ENCODE data around the gene ZNF786.
A peak's percentile ranks its signal among the peaks of the same experiment; 100 is the strongest.

ZNF786 gene

DNA sequence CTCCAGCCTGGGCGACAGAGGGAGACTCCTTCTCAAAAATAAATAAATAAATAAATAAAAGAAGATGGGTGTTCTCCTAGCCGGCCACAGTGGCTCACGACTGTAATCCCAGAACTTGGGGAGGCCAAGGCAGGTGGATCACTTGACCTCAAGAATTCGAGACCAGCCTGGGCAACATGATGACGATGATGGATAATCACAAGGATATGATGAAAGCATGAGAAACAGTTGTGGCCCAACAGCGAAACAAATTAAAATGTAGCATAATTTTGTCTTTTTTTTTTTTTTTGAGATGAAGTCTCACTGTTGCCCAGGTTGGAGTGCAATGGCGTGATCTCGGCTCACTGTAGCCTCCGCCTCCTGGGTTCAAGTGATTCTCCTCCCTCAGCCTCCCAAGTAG is 12.9 kb downstream of the ZNF786 start:
- peaks cover 18% of the 10 kb centered on the region for H3K36me3 ChIP-seq

DNA sequence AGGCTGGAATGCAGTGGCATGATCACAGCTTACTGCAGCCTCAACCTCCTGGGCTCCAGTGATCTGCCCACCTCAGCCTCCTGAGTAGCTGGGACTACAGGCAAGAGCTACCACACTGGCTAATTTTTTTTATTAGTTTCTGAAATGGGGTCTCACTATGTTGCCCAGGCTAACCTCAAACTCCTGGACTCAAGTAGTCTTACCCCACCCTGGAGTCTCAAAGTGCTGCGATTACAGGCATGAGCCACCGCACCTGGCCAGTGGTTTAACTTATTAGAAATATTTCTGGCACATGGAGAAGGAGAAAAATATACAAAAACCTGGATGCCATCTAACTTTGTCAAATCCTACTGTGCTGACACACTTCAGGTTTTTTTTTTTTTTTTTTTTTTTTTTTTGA is 15.2 kb downstream of the ZNF786 start:
- Histone ChIP-seq H3K27ac (no peak overlapping the region), H3K27me3 (ENCODE audit: insufficient read depth, low read depth, severe bottlenecking) (no peaks in the 10 kb centered on the region), H3K9me3 (ENCODE audit: severe bottlenecking) (no peaks in the 10 kb centered on the region), H3K4me3 (ENCODE audit: low read depth, low read length) (no peak overlapping the region), H3K36me3 (peaks cover 41% of the 10 kb centered on the region)
- no peak for DNase-seq
- TF ChIP-seq, protein P1, sequence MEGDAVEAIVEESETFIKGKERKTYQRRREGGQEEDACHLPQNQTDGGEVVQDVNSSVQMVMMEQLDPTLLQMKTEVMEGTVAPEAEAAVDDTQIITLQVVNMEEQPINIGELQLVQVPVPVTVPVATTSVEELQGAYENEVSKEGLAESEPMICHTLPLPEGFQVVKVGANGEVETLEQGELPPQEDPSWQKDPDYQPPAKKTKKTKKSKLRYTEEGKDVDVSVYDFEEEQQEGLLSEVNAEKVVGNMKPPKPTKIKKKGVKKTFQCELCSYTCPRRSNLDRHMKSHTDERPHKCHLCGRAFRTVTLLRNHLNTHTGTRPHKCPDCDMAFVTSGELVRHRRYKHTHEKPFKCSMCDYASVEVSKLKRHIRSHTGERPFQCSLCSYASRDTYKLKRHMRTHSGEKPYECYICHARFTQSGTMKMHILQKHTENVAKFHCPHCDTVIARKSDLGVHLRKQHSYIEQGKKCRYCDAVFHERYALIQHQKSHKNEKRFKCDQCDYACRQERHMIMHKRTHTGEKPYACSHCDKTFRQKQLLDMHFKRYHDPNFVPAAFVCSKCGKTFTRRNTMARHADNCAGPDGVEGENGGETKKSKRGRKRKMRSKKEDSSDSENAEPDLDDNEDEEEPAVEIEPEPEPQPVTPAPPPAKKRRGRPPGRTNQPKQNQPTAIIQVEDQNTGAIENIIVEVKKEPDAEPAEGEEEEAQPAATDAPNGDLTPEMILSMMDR (IDR thresholded peaks at IDR 0.05; ENCODE audit: low read depth, low read length) = no peak

More for the DNA sequence above, 12.9 kb downstream of the ZNF786 start:
- no peak overlapping the region for H3K27ac ChIP-seq
- no peaks in the 10 kb centered on the region for H3K27me3 ChIP-seq (ENCODE audit: insufficient read depth, low read depth, severe bottlenecking)
- H3K4me3 ChIP-seq (ENCODE audit: low read depth, low read length) = no peak overlapping the region
- TF ChIP-seq, protein P1 (IDR thresholded peaks at IDR 0.05; ENCODE audit: low read depth, low read length) = no peak
- no peaks in the 10 kb centered on the region for H3K9me3 ChIP-seq (ENCODE audit: severe bottlenecking)
- no peak for DNase-seq

DNA sequence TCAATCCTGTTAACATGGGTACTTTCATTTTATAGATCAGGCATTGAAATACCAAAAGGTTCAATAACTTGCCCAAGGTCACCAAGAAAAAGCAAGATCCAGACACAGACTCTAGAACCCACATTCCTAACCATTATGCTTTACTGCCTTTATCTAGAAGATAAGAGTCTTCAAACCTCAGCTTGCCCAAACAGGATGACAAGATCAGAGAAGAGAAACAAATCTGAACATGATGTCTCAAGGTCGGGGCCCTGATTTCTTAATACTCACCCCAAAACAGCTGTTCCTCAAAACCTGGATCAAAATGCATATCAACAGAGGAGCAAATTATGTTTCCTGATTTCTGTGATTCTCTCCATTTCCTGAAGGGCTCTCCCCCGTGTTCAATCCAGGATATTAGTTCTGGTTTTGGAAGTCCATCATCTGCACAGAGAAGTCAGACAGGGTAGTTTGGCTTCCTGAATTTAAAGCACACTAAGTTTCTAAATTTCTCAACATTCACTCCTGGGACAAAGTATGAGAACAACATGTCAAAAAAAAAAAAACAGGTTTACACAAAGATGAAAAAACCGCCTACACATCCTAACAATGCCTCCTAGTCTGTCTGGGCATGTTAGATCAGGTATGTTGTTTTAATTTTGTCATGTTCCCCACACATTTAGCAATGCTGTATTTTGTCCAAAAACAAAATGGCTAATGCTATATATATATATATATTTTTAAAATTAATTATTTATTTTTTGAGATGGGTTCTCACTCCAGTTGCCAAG is 16.2 kb downstream of the ZNF786 start:
- no peak overlapping the region for H3K4me3 ChIP-seq (ENCODE audit: low read depth, low read length)
- no peaks in the 10 kb centered on the region for H3K9me3 ChIP-seq (ENCODE audit: severe bottlenecking)
- TF ChIP-seq, protein P1 (IDR thresholded peaks at IDR 0.05; ENCODE audit: low read depth, low read length) = no peak
- H3K27ac ChIP-seq = no peak overlapping the region
- H3K36me3 ChIP-seq = peaks cover 49% of the 10 kb centered on the region
- no peak for DNase-seq
- H3K27me3 ChIP-seq (ENCODE audit: insufficient read depth, low read depth, severe bottlenecking) = no peaks in the 10 kb centered on the region

DNA sequence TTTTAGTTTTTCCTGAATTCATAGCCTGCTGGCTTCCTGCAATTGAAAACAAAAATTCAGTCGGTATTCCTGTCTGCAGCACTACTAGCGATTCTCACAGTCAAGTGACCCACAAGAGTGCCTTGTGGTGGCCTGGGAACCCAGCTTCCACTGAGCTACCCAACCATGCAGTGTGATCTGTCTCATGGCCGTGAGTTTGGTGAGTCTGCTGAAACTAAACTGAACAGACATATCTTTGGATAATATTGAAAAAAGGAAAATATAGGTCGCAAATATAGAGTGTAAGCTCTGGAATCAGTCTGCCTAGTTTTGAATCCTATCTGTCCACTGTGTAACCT is 18.1 kb downstream of the ZNF786 start:
- Histone ChIP-seq H3K36me3 (peaks cover 56% of the 10 kb centered on the region), H3K27ac (no peak overlapping the region)

DNA sequence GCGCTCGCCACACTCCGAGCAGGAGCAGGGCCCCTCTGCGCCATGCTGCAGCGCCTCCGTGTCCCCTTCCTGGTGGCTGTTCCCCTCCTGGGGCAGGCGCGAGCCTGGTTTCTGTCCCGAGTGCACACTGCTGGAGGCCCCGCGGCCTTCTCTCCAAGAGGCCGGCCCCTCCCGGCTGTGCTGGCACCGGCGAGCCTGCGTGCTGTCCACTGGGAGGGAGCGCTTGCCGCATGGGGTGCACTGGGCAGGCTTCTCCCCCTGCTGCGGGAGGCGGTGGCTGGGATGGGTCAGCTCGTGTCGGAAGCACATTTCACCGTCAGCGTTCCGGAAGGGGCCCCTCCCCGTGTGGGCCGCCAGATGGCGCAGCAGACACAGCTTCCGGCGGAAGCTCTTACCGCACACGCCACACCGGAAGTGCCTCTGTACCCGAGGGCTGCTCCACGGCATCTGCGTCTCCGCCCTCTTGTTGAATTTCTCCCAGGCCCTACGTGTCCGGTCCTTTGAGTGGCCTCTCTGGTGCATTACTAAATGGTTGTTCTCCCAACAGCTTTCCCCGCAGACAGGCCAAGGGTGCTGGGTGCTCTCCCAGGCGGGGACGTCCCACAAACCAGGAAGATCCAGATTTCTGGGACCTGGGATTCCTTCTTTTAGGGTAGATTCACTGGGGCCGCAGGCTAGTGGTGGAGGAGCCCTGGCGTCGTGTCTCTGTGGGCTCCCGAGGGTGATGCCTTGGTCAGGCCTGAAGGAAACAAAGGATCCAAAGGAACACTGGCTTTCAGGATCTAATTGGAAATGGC is 18.7 kb downstream of the ZNF786 start:
- DNase-seq = peak; percentile 29
- no peak overlapping the region for H3K27ac ChIP-seq

More for the DNA sequence above, 18.1 kb downstream of the ZNF786 start:
- DNase-seq = no peak
- no peaks in the 10 kb centered on the region for H3K27me3 ChIP-seq (ENCODE audit: insufficient read depth, low read depth, severe bottlenecking)
- TF ChIP-seq, protein P1 (IDR thresholded peaks at IDR 0.05; ENCODE audit: low read depth, low read length) = no peak
- no peaks in the 10 kb centered on the region for H3K9me3 ChIP-seq (ENCODE audit: severe bottlenecking)
- H3K4me3 ChIP-seq (ENCODE audit: low read depth, low read length) = no peak overlapping the region

More for the DNA sequence above, 18.7 kb downstream of the ZNF786 start:
- peaks cover 55% of the 10 kb centered on the region for H3K36me3 ChIP-seq
- TF ChIP-seq, protein P1 (IDR thresholded peaks at IDR 0.05; ENCODE audit: low read depth, low read length) = peak; percentile 59
- no peaks in the 10 kb centered on the region for H3K9me3 ChIP-seq (ENCODE audit: severe bottlenecking)
- no peak overlapping the region for H3K4me3 ChIP-seq (ENCODE audit: low read depth, low read length)
- no peaks in the 10 kb centered on the region for H3K27me3 ChIP-seq (ENCODE audit: insufficient read depth, low read depth, severe bottlenecking)

Measured in WERI-Rb-1 (cell line).